HepG2 (cell line): Measurements from ENCODE around the gene ZNF618. TPM values are rescaled to one million over a fixed set of nuclear protein-coding genes. Genes with fewer than 3 reads are reported as not detected.

Source experiments
- ATAC-seq: fragments of 200-7000 bp; cut with Tn5 transposase; 3 replicates; pipeline ENCODE4 v1.9.1; 2020; ENCODE audit warnings: mild to moderate bottlenecking, moderate library complexity
- BruUV-seq: library from RNA; stranded (reverse); fragments of 400-500 nt; replicated peaks from 2 replicates; lab custom pipeline; 2021; lab: Mats Ljungman, UMichigan
- CTCF ChIA-PET: fragments of 300-600 bp; formaldehyde crosslinking; extraction: SDS; loops from one replicate; lab custom pipeline; 2021; ENCODE audit warnings: low total read pairs, inconsistent platforms, low intra/inter-chr PET ratio; lab: Yijun Ruan, JAX
- POLR2A ChIA-PET: fragments of 350-600 bp; sonication (Branson Sonifier 250); formaldehyde crosslinking; loops from one replicate; lab custom pipeline; 2020; ENCODE audit warnings: antibody characterized with exemption, inconsistent platforms; lab: Yijun Ruan, JAX
- DNase-seq: peaks from one replicate; pipeline ENCODE4 v3.0.0-alpha.2; 2015; ENCODE audit warnings: low spot score
- FAIRE-seq: peaks from 3 replicates; lab custom pipeline; 2011; peaks lifted over from hg19 to GRCh38; lab: Jason Lieb, UNC
- H2AFZ ChIP-seq: one replicate; pipeline ENCODE4 v1.6.1; 2011; ENCODE audit warnings: low read length, inconsistent platforms
- H3K27ac ChIP-seq: fragments of 300-600 bp; 3 replicates; pipeline ENCODE4 v1.8.0; 2011; ENCODE audit warnings: mixed run types, mild to moderate bottlenecking, mixed read lengths, low read length, inconsistent platforms; ENCODE audit not compliant: insufficient read depth; ENCODE audit errors: extremely low read length
- H3K27me3 ChIP-seq, 2 experiments: fragments of 200-600 bp in 1 of 2; 2 replicates in 1 of 2; 3 replicates in 1 of 2; pipeline versions ENCODE4 v1.6.0 to v1.8.0; 2011; ENCODE audit warnings: low read length in 2 of 2, mild to moderate bottlenecking in 2 of 2, moderate library complexity in 2 of 2, inconsistent platforms in 1 of 2; ENCODE audit not compliant: insufficient read depth in 2 of 2, control insufficient read depth in 1 of 2
- H3K36me3 ChIP-seq, 2 experiments: fragments of 200-600 bp in 1 of 2; replicated peaks in 1 of 2; 2 replicates in 1 of 2; 3 replicates in 1 of 2; pipeline versions ENCODE4 v1.5.1 to v1.8.0; 2011; ENCODE audit warnings: low read length in 2 of 2, inconsistent platforms in 1 of 2; ENCODE audit not compliant: insufficient read depth in 2 of 2, control insufficient read depth in 1 of 2
- H3K4me1 ChIP-seq: 2 replicates; pipeline ENCODE4 v1.5.1; 2012; ENCODE audit warnings: low read length, inconsistent platforms; ENCODE audit not compliant: insufficient read depth
- H3K4me2 ChIP-seq: 2 replicates; pipeline ENCODE4 v1.6.0; 2011; ENCODE audit warnings: low read depth, low read length, inconsistent platforms
- H3K4me3 ChIP-seq, 3 experiments: fragments of 200-600 bp in 1 of 3; sonication (generic), shearing (Covaris generic) in 1 of 3; replicated peaks in 1 of 3; 2 replicates each; pipeline ENCODE4 v1.5.1; 2011 to 2016; ENCODE audit warnings: low read length in 3 of 3, inconsistent platforms in 2 of 3, low read depth in 2 of 3, mild to moderate bottlenecking in 2 of 3, control low read depth in 1 of 3, mixed read lengths in 1 of 3; ENCODE audit not compliant: insufficient read depth in 1 of 3
- H3K79me2 ChIP-seq: one replicate; pipeline ENCODE4 v1.6.1; 2011; ENCODE audit warnings: low read length, inconsistent platforms; ENCODE audit not compliant: insufficient read depth
- H3K9ac ChIP-seq: 2 replicates; pipeline ENCODE4 v1.6.0; 2011; ENCODE audit warnings: mild to moderate bottlenecking, low read depth, low read length, inconsistent platforms; ENCODE audit not compliant: insufficient read depth
- H3K9me3 ChIP-seq: 2 replicates; pipeline ENCODE4 v1.5.1; 2012; ENCODE audit warnings: mild to moderate bottlenecking, low read length
- H4K20me1 ChIP-seq: 2 replicates; pipeline ENCODE4 v1.6.0; 2011; ENCODE audit warnings: inconsistent platforms, mild to moderate bottlenecking, low read length, moderate library complexity; ENCODE audit not compliant: insufficient read depth
- CENPBD1 ChIP-seq: sonication (generic); formaldehyde crosslinking; IDR thresholded peaks from 2 replicates; pipeline ENCODE4 v1.8.0; 2022; ENCODE audit warnings: missing genetic modification reagents, low read depth, mild to moderate bottlenecking, borderline replicate concordance
- EZH2 ChIP-seq: conservative IDR thresholded peaks from 2 replicates; pipeline ENCODE4 v1.6.1; 2012; ENCODE audit warnings: mild to moderate bottlenecking, low read depth, low read length, moderate library complexity
- HMGXB4 ChIP-seq, 2 experiments: sonication (generic) in 1 of 2; formaldehyde crosslinking in 1 of 2; IDR thresholded peaks; 2 replicates each; pipeline versions ENCODE4 v1.4.0 to v1.6.1; 2018 to 2020; ENCODE audit warnings: missing genetic modification reagents in 2 of 2, borderline replicate concordance in 1 of 2, low read depth in 1 of 2, mild to moderate bottlenecking in 1 of 2, missing biosample characterization in 1 of 2
- HNF4A ChIP-seq: sonication (generic); formaldehyde crosslinking; IDR thresholded peaks from 2 replicates; pipeline ENCODE4 v1.4.0; 2020; ENCODE audit warnings: missing genetic modification reagents
- HNF4G ChIP-seq, 2 experiments: sonication (generic) in 1 of 2; formaldehyde crosslinking in 1 of 2; IDR thresholded peaks; 2 replicates each; pipeline versions ENCODE4 v1.4.0 to v1.6.1; 2011 to 2020; ENCODE audit warnings: borderline replicate concordance in 2 of 2, low read depth in 2 of 2, mild to moderate bottlenecking in 2 of 2, low read length in 1 of 2, missing genetic modification reagents in 1 of 2, moderate library complexity in 1 of 2
- KDM6A ChIP-seq: IDR thresholded peaks from 2 replicates; pipeline ENCODE4 v1.6.1; 2016; ENCODE audit warnings: low read depth
- MYNN ChIP-seq: sonication (generic); formaldehyde crosslinking; IDR thresholded peaks from 2 replicates; pipeline ENCODE4 v1.4.0; 2020; ENCODE audit warnings: mild to moderate bottlenecking, low read depth, missing genetic modification reagents
- NCOA1 ChIP-seq: sonication (generic); formaldehyde crosslinking; IDR thresholded peaks from 2 replicates; pipeline ENCODE4 v1.9.0; 2021; ENCODE audit warnings: missing genetic modification reagents
- RORA ChIP-seq: sonication (generic); formaldehyde crosslinking; IDR thresholded peaks from 2 replicates; pipeline ENCODE4 v1.5.0; 2020; ENCODE audit warnings: mild to moderate bottlenecking, missing genetic modification reagents, moderate library complexity
- ZBTB37 ChIP-seq: sonication (generic); formaldehyde crosslinking; IDR thresholded peaks from 2 replicates; pipeline ENCODE4 v1.4.0; 2020; ENCODE audit warnings: mild to moderate bottlenecking, missing genetic modification reagents
- ZIK1 ChIP-seq: sonication (generic); formaldehyde crosslinking; IDR thresholded peaks from 2 replicates; pipeline ENCODE4 v1.5.0; 2020; ENCODE audit warnings: mild to moderate bottlenecking, low read depth, missing genetic modification reagents, borderline replicate concordance
- ZNF430 ChIP-seq: sonication (generic); formaldehyde crosslinking; IDR thresholded peaks from 2 replicates; pipeline ENCODE4 v1.9.0; 2021; ENCODE audit warnings: mild to moderate bottlenecking, missing genetic modification reagents
- ZNF44 ChIP-seq: sonication (generic); formaldehyde crosslinking; IDR thresholded peaks from 2 replicates; pipeline ENCODE4 v1.5.1; 2020; ENCODE audit warnings: mild to moderate bottlenecking, missing genetic modification reagents
- ZNF780A ChIP-seq: sonication (generic); formaldehyde crosslinking; IDR thresholded peaks from 2 replicates; pipeline ENCODE4 v1.8.0; 2022; ENCODE audit warnings: mild to moderate bottlenecking, missing genetic modification reagents, moderate library complexity
- whole genome bisulfite sequencing: methylation state at CpG from one replicate; pipeline ENCODE4 v1.1.6; 2017; ENCODE audit warnings: low lambda C conversion rate; 5-methylcytosine and 5-hydroxymethylcytosine counted together
- in situ Hi-C: cut with HindIII; loops from 2 replicates; pipeline ENCODE4 v1.10.0; 2017; ENCODE audit warnings: low pct_unique_long_range_greater_than_20kb; ENCODE audit not compliant: extremely low pct_ligation_motif_present
- intact Hi-C: fragments of 100-400 bp; cut with micrococcal nuclease; formaldehyde crosslinking; loops from one replicate; pipeline ENCODE4 v1.10.0; 2022; ENCODE audit not compliant: unreplicated experiment
- polyA plus RNA-seq, 8 experiments: library from polyadenylated mRNA; depleted of rRNA in 3 of 8; stranded (reverse) in 7 of 8; unstranded in 1 of 8; fragments of >200 nt; fragmentation: Illumina TruSeq in 4 of 8; extraction: Trizol in 4 of 8; gene quantifications; 2 replicates each; pipeline versions ENCODE4 v1.2.1 to v1.2.3, GENCODE V29; 2011 to 2016; ENCODE audit warnings: low read depth in 4 of 8, missing spikeins in 1 of 8, mixed read lengths in 1 of 8; ENCODE audit not compliant: insufficient read depth in 1 of 8
- total RNA-seq, 5 experiments: library from RNA; depleted of rRNA; stranded (reverse); fragments of >200 nt; fragmentation: Illumina TruSeq; extraction: Trizol; gene quantifications; 2 replicates each; pipeline ENCODE4 v1.2.3, GENCODE V29; 2016; ENCODE audit warnings: low read depth in 1 of 5

ZNF618 gene
- total and polyA plus RNA-seq, 2 of the 13 experiments (the other 11 are each of a cell fraction or from before 2014, with no cell fraction given): 0.07 TPM

DNA sequence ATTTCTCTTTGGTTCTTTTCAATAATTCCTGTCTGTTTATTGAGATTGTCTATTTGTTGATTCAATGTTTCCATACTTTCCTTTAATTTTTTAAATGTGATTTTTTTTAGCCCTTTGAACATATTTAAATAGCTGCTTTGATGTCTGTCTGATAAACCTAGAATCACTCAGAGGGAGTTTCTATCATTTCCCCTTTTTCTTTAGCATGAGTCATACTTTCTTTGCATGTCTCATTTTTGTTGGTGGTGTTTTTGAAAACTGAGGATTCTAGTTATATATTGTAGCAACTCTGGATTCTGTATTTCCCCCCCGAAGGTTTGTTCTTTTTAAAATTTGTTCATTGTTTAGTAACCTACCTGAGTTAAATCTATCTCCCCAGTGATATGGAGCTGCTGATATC is 24.2 kb upstream of the ZNF618 start:
- Histone ChIP-seq H3K9ac (no peak overlapping the region), H4K20me1 (no peaks in the 10 kb centered on the region), H3K36me3 (no peaks in the 10 kb centered on the region), H3K4me2 (no peak overlapping the region), H3K27ac (no peak overlapping the region), H2AFZ (no peak overlapping the region)
- intact Hi-C loops: no loop called here
- in situ Hi-C loops: no loop called here
- BruUV-seq: no TSS peak
- no peak for DNase-seq
- no peak for FAIRE-seq
- TF ChIP-seq ZBTB37 (CRISPR knock-in tag): no peak
- TF ChIP-seq, all 625 proteins: peak for 0
- no peak overlapping the region for H3K4me3 ChIP-seq
- H3K9me3 ChIP-seq: no peaks in the 10 kb centered on the region
- WGBS: 3% methylated on average over 1 of the region's 1 CpG
- H3K4me1 ChIP-seq: peaks cover 6% of the 10 kb centered on the region; the same call in 1 of the 2 replicates
- no peak for ATAC-seq
- H3K27me3 ChIP-seq: no peaks in the 10 kb centered on the region
- H3K79me2 ChIP-seq: no peaks in the 10 kb centered on the region
- ChIA-PET CTCF (no interaction called here), POLR2A (no interaction called here)

DNA sequence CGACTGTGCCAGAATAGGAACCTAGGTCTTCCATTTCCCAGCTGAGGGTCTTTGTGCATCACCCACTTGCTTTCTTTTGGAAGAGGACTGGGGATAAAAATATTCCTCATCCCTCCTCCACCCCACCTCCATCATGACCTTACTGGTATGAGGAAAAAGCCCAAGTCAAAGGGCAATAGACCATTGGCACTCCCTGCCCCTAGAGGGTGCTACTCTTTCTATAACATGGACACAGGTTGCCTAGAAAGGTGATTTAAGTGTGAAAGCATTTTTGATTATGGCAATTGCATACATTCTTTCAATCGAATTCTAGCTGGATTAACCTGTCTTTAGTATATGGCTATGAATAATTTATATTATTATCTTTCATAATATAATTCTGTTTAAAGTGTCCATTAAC is 22.8 kb upstream of the ZNF618 start:
- BruUV-seq: no TSS peak
- POLR2A ChIA-PET: no interaction called here
- Histone ChIP-seq H3K36me3 (no peaks in the 10 kb centered on the region), H3K79me2 (no peaks in the 10 kb centered on the region), H4K20me1 (no peaks in the 10 kb centered on the region), H3K4me1 (peaks cover 6% of the 10 kb centered on the region; the same call in 1 of the 2 replicates), H3K4me2 (no peak overlapping the region), H3K4me3 (no peak overlapping the region), H3K9me3 (no peaks in the 10 kb centered on the region), H3K27me3 (no peaks in the 10 kb centered on the region), H2AFZ (no peak overlapping the region), H3K27ac (no peak overlapping the region), H3K9ac (no peak overlapping the region)
- FAIRE-seq: peak; percentile 49
- intact Hi-C loops: no loop called here
- peak; percentile 77 for ATAC-seq
- WGBS: 26% methylated on average over 2 of the region's 2 CpGs
- CTCF ChIA-PET: interaction anchor here (0.9 kb wide), 1 partner anchor 194 kb away, joined by 5 read pairs; no protein-coding TSS in a partner anchor
- DNase-seq: peak; percentile 28
- in situ Hi-C loops: no loop called here
- no peak for TF ChIP-seq HMGXB4 (CRISPR knock-in tag; IDR thresholded peaks at IDR 0.05; ENCODE audit: borderline replicate concordance in 1 of 2, low read depth in 1 of 2)
- TF ChIP-seq ZIK1 (CRISPR knock-in tag): no peak
- no peak for TF ChIP-seq CENPBD1 (CRISPR knock-in tag)
- no peak for TF ChIP-seq KDM6A (CRISPR knock-in tag)
- TF ChIP-seq HNF4A: 0 out of 2 replicates have a peak, but pooled peaks have one; percentile 8
- TF ChIP-seq ZNF780A: no peak
- no peak for TF ChIP-seq MYNN (CRISPR knock-in tag)
- TF ChIP-seq NCOA1 (CRISPR knock-in tag): no peak
- peak; percentile 35; the same call in 1 of the 2 replicates for TF ChIP-seq HNF4G (IDR thresholded peaks at IDR 0.05; ENCODE audit: borderline replicate concordance, low read depth, low read length)
- no peak for TF ChIP-seq HNF4G (CRISPR knock-in tag; IDR thresholded peaks at IDR 0.05; ENCODE audit: borderline replicate concordance, low read depth)
- no peak for TF ChIP-seq RORA (CRISPR knock-in tag)
- no peak for TF ChIP-seq ZNF44
- no peak for TF ChIP-seq ZNF430 (CRISPR knock-in tag)
- TF ChIP-seq EZH2: no peak
